Stimulated activated CD8-positive, alpha-beta memory T cell treated with anti-CD3 and anti-CD28 coated beads, Interleukin-4, amount 100 ng/mL, for 4 hours (primary cell): ENCODE results near the gene SNX5.

ENCODE experiments used
- DNase-seq, 2 donors: peaks; one replicate each; pipeline ENCODE4 v3.0.0-alpha.2; 2020; ENCODE audit warnings: low read depth in 2 of 2, low spot score in 1 of 2

Gene SNX5

DNA sequence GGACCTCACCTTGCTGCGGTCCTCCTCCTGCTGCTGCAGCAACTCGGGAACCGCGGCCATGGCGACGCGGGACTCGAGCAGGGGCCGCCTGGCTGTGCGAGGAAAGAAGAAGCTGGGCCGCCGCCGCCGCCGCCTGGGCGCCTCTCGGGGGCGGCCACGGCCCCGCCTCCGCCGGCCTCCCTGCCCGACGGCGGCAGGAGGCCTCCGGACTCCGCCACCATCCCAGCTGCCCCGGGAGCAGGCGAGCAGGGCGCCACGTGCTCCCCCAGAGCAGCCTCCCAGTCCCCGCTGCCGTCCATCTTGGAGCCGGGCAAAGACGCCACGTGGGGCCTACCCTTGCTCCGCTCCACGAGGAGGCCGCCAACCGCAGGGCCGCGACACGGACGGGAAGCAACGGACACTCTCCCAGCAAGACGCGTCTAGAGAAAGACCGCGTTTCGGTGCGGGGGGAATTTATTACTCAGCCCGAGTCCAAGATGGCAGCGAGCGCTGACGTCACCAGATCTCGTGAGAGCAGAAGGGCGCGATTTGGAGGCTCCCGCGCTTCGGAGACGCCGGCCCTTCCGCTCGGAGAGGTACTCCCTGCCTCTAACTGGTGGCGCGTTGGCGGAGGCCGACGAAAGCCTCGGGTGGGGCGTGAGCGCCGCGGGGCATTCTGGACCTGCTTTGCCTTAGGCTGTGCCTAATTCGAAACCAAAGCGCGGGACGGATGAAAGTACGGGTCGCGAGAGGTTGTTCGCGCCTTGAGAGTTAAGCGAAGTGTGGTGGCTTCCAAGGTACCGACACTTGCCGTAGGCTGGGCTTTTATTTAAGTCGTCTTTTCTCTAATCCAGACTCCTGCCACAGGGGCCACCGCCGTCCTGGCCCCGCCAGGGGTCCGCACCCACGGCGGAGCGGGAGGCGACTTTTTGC, at the start of gene SNX5, which contains the start of gene MGME1:
TSS of gene SNX5 (minus strand) at position 429 of the 912 bp plus-strand sequence. CDS start at position 60, 369 bp downstream.
TSS of gene MGME1 (plus strand) at position 653 of the 912 bp plus-strand sequence. CDS start 842 bp downstream, outside the sequence.
- DNase-seq, result peak; percentile 99

DNA sequence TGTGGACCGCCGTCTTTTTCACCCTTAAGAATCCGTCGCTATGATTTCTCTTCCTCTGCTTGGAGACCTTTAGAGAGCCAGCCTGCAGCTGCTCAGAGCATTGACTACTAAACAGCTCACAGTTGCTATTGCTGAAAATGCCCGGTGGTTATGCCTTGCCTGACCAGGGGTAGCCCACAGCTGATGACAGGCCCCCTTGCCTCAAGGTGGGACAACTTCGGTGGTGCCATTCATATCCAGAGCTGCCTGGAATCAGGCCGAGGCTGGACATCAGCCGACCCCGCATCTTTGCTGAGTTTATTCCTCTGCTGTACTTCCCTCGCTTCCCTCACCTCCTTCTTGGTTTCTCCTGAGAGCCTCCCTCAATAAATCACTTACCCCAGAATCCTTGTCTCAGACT, 49.5 kb upstream of the SNX5 start:
- DNase-seq, result no peak

DNA sequence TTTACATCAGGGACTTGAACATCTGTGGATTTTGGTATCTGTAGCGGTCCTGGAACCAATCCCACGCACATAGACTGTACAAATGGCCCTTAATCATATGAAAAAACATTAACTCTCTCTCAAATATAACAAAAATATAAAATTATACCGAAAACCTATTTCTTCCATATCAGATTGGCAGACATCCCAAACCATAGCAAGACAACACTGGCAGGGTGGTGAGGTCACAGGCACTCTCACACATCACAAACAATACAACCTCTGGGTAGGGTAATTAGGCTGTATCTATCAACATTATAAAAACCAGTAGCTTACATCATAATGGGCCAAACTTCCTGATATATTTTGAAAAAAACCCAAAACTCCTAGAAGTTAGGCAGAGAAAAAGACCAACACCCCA, 48.2 kb upstream of the SNX5 start:
- DNase-seq, result no peak

DNA sequence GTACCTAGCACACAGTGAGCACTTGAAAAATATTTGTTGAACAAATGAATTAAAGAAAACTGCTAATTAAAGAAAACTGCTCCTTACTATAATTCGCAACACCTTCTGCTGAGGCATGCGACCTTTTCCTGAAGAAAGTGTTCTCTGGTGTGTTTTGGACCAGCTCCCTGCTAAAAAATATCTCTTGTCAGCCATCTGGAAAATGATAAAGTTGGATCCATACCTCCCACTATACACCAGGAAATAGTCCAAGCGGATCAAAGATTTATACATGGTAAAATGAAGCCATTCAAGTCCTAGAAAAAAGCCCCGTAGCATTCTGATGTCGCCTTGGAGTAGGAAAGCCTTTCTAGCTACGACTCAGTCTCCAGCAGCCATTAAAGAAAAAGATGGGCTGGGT, 45.8 kb upstream of the SNX5 start:
- no peak for DNase-seq

DNA sequence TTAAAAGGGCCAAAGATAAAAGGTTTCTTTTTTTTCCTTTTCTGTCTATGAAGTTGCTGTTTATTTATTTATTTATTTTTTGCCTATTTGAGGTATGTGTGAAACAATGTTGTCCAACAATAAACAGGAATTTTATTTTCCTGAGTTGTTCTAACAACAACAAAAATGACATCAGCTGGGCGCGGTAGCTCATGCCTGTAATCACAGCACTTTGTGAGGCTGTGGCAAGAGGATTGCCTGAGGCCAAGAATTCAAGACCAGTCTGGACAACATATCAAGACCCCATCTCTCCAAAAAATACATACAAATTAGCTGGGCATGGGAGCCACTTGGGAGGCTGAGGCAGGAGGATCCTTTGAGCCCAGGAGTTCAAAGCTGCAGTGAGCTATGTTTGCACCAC, 44.3 kb upstream of the SNX5 start:
- no peak for DNase-seq

DNA sequence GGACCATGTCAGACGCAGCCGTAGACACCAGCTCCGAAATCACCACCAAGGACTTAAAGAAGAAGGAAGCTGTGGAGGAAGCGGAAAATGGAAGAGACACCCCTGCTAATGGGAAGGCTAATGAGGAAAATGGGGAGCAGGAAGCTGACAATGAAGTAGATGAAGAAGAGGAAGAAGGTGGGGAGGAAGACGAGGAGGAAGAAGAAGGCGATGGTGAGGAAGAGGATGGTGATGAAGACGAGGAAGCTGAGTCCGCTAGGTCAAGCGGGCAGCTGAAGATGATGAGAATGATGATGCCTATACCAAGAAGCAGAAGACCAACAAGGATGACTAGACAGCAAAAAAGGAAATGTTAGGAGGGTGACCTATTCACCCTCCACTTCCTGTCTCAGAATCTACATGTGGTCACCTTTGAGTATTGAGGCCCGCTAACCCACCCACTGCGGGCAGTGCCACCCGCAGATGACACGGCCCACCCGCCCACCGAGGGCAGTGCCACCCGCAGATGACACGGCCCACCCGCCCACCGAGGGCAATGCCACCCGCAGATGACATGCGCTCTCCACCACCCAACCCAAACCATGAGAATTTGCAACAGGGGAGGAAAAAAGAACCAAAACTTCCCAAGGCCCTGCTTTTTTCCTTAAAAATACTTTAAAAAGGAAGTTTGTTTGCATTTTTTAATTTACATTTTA, 43.5 kb upstream of the SNX5 start:
- DNase-seq, result no peak

DNA sequence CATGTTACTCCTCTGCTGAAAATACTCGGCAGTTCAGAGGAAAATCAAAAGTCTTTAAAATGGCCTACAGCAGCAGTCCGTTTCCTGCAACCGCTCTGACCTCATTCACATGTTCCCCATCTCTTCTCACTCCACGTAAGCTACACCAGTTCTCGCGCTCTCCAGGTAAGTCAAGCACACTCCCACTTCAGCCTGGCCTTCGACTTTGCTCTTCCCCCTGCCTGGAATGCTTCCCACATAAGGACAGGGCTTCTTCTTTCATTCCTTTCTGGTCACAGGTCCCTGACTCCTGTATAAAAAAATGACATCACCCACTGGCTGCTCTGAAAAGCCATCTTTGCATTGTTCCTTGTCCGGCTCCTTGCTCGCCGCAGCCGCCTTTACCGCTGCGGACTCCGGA, 42.9 kb upstream of the SNX5 start:
- DNase-seq, result no peak

DNA sequence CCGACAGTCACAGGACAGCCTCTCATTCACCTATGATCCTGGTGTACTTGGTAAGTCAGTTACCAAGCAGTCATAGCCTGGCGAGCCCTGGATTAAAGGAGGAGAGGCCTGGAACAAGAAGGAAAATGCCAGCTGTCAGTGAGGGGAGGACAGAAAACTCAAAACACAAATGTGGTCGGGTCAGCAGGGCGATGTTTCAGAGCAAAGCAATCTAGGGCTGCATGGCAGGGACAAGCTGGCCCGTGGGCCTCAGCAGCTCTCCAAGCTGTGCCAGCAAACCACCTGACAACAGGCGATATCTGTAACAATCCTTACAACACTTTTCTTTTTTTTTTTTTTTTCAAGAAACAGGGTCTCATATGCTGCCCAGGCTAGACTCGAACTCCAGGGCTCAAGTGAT, 40.5 kb upstream of the SNX5 start:
- no peak for DNase-seq

DNA sequence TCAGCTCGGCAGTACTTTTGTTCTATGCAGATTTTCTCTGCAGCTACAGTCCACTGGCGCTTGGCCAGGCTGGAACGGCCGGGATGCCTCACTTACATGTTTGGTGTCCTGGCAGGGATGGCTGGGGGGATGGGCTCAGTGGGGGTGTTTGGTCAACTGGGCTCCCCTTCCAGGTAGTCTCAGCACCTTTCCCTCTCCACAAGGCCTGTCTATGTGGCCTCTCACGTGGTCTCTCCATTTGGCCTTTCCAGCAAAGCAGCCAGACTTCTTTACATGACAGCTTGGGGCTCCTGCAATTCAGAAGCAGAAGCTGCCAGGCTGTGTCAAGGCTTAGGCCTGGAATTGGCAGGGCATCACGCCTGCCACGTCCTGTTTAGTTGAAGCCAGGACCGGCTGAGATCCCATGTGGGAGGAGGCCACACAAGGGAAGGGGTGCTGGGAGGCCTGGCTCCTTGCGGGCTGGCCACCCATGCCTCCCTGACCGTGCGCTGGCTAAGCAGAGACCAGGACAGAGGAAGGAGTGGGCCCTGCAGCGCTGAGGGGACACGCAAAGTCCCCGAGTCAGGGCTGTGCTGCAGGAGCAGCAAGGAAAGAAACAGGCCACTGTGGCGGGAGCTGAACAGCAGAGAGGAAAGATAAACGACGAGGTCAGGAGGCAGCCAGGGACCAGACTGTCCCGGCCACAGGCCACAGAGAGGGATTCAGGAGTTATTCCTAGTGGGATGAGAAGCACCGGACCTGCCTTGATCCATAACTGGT, 39.1 kb upstream of the SNX5 start:
- DNase-seq, result no peak

DNA sequence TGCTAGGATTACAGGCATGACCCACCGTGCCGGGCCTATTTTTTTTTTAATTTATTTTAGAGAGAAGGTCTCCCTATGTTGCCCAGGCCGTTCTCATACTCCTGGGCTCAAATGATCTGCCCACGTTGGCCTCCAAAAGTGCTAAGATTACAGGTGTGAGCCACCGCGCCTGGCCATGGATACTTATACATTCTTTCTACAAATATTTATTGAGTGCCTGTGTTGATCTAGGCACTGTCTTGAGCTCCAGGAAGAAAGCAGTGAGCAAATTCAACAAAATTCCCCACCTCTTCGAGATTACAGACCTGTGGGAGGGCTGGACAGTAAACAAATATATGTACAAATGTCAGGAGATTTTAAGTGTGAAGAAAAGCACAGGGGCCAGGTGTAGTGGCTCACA, 38.1 kb upstream of the SNX5 start:
- no peak for DNase-seq

DNA sequence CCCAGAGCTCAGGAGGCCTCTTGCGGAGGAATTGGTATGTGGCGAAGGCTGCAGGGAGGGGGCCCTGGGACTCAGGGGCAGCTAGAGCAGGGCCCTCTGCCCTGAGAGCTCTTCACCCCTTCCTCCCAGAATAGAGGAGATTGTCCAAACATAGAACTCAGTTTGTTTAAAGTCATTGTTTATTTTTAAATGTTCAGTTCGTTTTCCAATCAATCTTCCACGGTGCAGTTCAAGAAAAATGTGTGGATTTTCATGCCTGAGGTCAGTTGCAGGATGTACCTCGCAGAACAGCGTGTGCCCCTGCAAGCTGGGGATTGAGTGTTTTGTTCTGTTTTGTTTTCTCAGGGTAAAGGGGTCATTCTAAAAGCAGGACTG, 37.4 kb upstream of the SNX5 start:
- no peak for DNase-seq

DNA sequence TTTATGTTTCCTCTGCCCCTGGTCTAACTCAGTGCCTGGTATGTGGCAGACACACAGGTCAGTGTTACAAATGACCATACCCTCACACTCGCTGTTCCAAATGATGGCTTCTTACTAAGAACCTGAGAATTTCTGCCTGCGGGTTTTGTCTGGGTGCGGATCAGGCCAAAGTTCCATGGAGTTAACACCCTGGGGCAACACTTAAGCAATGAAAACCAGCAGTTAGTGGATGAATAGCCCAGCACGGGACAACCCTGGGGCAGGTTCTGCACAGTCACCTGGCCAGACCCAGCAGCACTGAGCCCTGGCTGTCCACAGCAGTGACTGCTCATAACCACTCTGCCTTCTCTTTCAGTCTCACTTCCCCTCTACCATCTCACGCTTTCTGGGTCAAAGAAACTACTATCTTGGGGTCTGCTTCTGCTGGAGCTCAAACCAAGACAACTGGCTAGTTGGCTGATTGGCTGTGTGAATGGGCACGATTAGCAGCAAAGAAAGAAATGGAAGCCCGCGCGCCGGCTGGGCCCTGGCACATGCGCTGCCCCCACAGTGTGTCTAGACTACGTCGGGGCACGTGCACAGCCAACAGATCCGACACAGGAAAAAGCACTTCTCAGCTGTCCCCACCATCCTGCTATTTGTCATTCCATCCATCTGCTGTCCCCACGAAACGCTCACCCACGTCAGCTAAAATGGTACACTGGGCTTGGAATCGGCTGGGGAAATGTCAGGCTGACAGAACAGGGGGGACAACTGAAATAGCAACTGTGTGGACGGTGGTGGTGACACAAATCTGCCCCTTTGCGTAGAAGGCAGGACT, 36.8 kb upstream of the SNX5 start:
- no peak for DNase-seq

DNA sequence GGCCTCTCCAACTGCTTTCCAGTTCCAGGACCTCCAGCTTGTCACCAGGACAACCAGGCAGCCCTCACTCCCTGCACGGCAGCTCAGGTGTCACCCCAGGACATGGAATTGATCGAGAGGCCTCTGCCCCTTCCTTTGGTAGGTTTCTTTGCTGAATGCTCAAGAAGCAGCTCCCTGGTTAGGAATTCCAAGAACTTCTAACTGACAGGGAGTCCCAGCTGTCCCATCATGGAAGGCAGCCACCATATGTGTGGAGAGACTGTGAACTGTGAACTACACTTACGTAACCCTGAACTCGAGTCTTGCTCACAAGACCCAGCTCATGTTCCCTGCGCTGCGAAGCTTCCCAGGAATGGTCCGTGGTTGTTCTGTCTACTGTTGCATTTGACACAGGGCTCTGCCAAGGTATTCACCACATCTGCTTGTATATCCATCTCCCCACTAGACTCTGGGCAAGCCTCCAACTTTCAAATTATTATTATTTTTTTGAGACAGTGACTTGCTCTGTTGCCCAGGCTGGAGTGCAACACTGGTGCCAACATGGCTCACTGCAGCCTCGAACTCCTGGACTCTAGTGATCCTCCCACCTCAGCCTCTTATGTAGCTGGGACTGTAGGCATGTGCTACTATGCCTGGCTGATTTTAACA, 35.9 kb upstream of the SNX5 start:
- DNase-seq, result no peak

DNA sequence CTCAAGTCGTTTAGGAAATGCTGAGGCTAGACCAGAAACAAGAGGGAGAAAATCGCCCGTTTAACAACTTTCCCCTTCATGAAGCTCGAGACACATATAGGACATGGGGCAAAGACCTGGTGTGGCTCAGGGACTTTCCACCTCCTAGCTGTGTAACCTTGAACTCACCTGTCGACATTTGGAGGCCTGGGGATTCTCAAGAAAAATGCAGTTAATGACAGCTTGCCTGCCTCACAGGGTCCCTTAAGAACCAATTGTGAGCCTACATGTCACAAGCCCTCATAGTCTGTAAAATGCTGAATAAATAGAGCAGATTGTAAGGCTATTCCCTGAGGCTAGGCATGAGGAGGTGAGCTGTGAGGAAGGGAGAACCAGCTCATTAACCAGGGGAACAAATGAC, 35.3 kb upstream of the SNX5 start:
- DNase-seq, result no peak

DNA sequence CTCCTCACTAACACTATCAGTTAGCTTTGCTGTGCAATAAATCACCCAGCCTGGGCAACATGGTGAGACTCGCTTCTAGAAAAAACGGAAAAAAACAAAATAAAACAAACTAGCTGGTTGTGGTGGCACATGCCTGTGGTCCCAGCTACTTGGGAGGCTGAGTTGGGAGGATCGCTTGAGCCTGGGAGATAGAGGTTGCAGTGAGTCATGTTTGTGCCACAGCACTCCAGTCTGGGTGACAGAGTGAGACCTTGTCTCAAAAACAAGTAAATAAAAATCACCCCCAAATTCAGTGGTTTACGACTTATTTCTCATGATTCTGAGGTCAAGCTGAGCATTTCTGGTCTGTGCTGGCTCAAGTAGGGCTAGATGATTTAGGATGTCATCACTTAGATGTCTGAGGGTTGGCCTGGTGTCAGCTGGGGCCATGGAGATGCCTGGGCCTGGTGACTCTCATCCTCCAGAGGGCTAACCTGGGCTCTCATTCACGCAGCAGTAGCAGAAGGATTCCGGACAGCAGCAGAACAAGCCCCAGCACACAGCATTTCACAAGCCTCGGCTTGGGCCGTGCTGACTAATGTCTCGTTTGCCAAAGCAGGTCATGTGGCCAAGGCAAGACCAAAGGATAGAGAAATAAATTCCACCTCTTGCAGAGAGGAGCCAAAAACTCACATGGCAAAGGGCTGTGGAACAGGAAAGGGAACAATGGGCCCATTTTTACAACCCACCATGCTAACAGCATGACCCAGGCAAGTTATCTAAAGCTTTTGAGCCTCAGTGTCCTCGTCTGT, 32.7 kb upstream of the SNX5 start:
- no peak for DNase-seq

DNA sequence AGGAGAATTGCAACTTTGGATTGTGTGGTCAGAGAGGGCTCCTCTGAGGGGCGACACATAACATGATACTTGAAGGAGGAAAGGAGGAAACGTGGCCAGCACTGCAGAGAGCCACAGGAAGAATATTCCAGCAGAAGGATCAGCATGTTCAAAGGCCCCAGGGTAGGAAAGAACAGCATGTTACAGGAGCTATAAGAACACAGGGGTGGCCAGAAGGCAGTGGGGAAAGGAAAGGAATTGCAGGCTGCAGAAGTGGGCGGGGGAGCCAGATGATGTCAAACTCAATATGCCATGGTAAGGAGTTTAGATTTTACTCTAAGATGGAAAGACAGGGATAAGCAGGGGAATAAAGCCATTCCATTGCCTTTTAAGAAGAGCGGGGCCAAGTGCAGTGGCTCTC, 31.0 kb upstream of the SNX5 start:
- no peak for DNase-seq

DNA sequence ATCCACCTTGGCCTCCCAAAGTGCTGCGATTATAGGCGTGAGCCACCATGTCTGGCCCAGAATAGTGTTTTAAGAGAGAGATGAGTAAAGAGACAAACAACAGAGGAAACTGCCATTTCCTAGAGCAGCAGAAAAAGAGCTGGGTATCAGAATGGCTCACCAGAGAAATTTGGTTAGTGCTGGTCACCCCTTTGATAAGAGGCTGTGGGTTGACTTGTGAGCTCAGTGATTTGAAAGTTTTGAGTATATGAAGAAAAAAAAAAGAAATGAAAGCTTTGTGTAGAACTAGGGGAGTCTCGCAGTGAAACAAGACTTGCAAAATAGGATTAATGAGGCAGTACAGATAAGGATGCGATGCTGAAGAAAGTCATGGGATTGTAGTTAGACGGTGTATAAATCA, 29.9 kb upstream of the SNX5 start:
- no peak for DNase-seq

DNA sequence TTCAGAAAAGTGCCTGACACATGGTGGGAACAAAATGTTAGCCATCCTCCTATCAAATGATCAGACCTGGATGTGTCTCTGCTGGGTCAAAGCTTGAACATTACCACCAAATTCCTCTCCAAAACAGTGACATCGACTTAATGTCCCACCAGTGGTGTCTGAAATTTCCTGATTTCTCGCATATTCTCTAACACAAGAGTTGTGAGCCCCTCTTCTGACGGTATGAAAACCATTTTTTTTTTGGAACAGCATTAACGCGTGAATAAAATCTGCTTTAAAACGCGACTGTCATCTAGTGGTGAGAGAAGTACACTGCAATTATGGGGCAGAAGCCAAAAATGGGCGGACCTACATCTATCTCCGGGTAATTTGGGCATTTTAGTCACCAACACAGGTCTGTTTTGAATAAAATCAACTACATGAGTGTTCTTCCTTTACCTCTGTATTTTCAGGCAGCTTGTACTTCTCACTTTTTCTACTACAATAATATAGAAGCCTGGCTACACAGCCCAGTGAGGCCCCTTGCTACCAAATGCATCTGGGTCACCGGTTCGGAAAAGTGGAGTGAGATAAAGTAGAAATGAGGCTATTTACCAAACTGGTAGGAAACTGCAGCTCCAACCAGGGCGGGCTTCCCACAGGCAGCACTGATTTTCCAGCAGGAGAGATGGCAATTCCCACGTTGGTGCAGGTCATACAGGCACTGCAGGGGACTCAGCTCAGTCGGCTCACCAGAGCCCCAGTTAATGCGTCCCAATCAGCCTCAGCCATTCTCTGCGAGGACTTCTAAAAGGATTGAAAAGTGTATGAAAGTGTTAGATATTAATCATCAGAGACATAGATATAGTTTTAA, 27.6 kb upstream of the SNX5 start:
- peak in 1 of 2 donors; percentile 2 for DNase-seq

DNA sequence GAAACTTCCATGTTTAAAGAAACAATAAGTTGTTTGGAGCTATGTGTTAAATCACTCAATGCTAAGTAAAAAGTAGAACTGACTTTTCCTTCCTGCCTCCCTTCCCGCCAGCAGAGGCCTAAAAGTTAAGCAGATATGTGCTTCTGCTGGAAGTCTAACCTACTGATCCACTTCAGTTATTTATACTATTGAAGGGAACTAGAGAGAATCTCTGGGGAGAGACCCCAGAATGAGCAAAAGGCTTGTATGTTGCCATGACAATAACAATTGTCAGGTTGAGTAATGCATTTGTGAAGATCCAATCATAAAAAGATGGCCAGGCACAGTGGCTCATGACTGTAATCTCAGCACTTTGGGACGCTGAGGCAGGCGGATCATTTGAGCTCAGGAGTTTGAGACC, 25.0 kb upstream of the SNX5 start:
- DNase-seq, result no peak
